Heart right ventricle (tissue), 16 donors: ENCODE data around the gene MIB1. TPM values are rescaled to one million over a fixed set of nuclear protein-coding genes. Genes with fewer than 3 reads are reported as not detected.

ENCODE experiments used
- ATAC-seq, 8 donors: fragments of 200-7000 bp; cut with Tn5 transposase; one replicate each; pipeline ENCODE4 v1.9.1; 2020; ENCODE audit warnings: mild to moderate bottlenecking in 8 of 8, moderate library complexity in 8 of 8, moderate number of reproducible peaks in 1 of 8
- DNase-seq, 2 donors: peaks; one replicate each; pipeline ENCODE4 v3.0.0-alpha.2; 2020
- H3K27ac ChIP-seq, 10 donors: fragments of 200-600 bp; sonication (generic) in 2 of 10; one replicate each; pipeline versions ENCODE4 v1.5.0 to v1.8.0; 2020 to 2022; ENCODE audit warnings: mild to moderate bottlenecking in 3 of 10
- H3K27me3 ChIP-seq, 7 donors: fragments of 200-600 bp; one replicate each; pipeline ENCODE4 v1.8.0; 2021 to 2022; ENCODE audit warnings: mild to moderate bottlenecking in 2 of 7
- H3K36me3 ChIP-seq, 9 donors: fragments of 200-600 bp; sonication (generic) in 1 of 9; one replicate each; pipeline versions ENCODE4 v1.5.0 to v1.8.0; 2020 to 2022; ENCODE audit warnings: mild to moderate bottlenecking in 2 of 9
- H3K4me1 ChIP-seq, 9 donors: fragments of 200-600 bp; sonication (generic) in 1 of 9; one replicate each; pipeline versions ENCODE4 v1.5.0 to v1.8.0; 2020 to 2022; ENCODE audit warnings: mild to moderate bottlenecking in 4 of 9
- H3K4me3 ChIP-seq, 10 donors: fragments of 200-600 bp; sonication (generic) in 2 of 10; one replicate each; pipeline versions ENCODE4 v1.5.0 to v1.8.0; 2020 to 2022; ENCODE audit warnings: mild to moderate bottlenecking in 7 of 10, moderate library complexity in 2 of 10
- H3K9me3 ChIP-seq, 11 donors: fragments of 200-600 bp in 10 of 11; sonication (generic) in 2 of 11; one replicate each; pipeline versions ENCODE4 v1.5.0 to v1.8.0; 2013 to 2022; ENCODE audit warnings: mild to moderate bottlenecking in 2 of 11, control low read depth in 1 of 11, moderate library complexity in 1 of 11
- WGBS, 2 donors: extraction: QIAGEN DNeasy Blood & Tissue Kit; methylation state at CpG; one replicate each; pipeline ENCODE4 v1.1.7; 2013; ENCODE audit warnings: inconsistent platforms in 1 of 2; 5-methylcytosine and 5-hydroxymethylcytosine counted together
- intact Hi-C, 10 donors: fragments of 100-400 bp; cut with DNase I; formaldehyde crosslinking; loops; one replicate each; pipeline versions ENCODE4 v1.11.1 to v1.14.2; 2022
- polyA plus RNA-seq, 2 donors: library from polyadenylated mRNA; stranded (reverse); fragments of 200-250 nt; gene quantifications; one replicate each; pipeline ENCODE4 v1.2.3, GENCODE V29; 2013
- total RNA-seq, 10 donors: library from RNA; stranded (reverse); fragmentation: NEBNext Ultra II Directional in 3 of 10; extraction: Animal tissue kit (Norgen Biotek cat#: 25700) in 3 of 10; gene quantifications; one replicate each; pipeline versions ENCODE4 v1.2.1 to v1.2.4, GENCODE V29; 2021 to 2023
- TF ChIP-seq, protein P1 (sequence below), 9 donors: fragments of 200-600 bp; sonication (generic) in 2 of 9; IDR thresholded peaks; one replicate each; pipeline versions ENCODE4 v1.5.0 to v1.8.0; 2021 to 2022; ENCODE audit warnings: antibody characterized with exemption in 9 of 9, mild to moderate bottlenecking in 5 of 9, moderate library complexity in 1 of 9
- donor health status: Arrhythmogenic right ventricular cardiomyopathy.
- donor health status: ischemic (EF 13 %, LVEDD 7.1; RV severe dilation, severe dysfunction).
- donor health status: healthy with polysubstance abuse.
- donor health status: DM: no; HTN: yes; CAD: no.
- donor health status: DM: no; HTN: no; CAD: no.
- donor health status: ischemic (EF 25% LVEDD 6.9; RV normal size, moderate dysfunction).
- donor health status: ischemic (EF 25% LVEDD 5.7; RV mildly dilated, moderate dysfunction).
- donor health status: healthy.
- donor health status: DM: yes; HTN: yes; CAD: no.
- donor health status: Ischemic cardiomyopathy.
- donor health status: ischemic (EF 35%, LVEDD 5.7; RV mildly dilated, moderate dysfunction).
- donor health status: nonischemic (EF 11% LVEDD 7.7; RV severe dilation, severe dysfunction).
- donor health status: DM: yes; HTN: yes; CAD: no.
- donor health status: PGD.
- donor health status: ischemic (EF 29% LVEDD 5.4; RV normal size, mild dysfunction).
- donor health status: nonischemic (EF 23%, LVEDD 6.1; RV moderate dilation, normal function).

Gene MIB1
- total and polyA plus RNA-seq, 12 donors: 3.7 to 32.2 (median 25.0) TPM

DNA sequence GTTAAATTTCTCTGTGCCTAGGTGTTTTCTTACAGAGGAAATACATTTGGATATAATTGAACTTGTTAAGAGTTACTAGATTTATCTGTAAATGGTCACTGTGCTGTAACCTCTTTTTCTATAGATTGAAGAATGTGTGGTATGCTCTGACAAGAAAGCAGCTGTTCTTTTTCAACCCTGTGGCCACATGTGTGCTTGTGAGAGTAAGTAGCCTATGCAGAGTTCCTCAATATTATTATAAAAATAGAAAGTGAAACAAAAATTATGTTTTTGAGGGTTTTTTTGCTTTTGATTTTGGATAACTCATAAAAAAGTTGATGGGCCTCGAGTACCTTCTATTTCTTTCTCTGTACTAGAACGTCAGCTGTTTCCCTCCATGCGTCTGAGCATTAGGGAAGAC, 112.4 kb downstream of the MIB1 start:
- H3K36me3 ChIP-seq: peaks cover 0 to 72% (median 14%) of the 10 kb centered on the region in 9 donors
- WGBS, 2 donors: 72 to 75% methylated on average over 3 of the region's 3 CpGs
- H3K27ac ChIP-seq: peak overlapping the region in 1 of 10 donors; percentile 48
- intact Hi-C loops: loop anchor here in 3 of 10 donors (5.0 to 10.0 kb wide), 3 partner anchors 238 to 368 kb away; partner anchors contain the start of gene SNRPD1 (in 1 of the 3)
- H3K4me3 ChIP-seq: no peak overlapping the region
- H3K4me1 ChIP-seq: peaks cover 0 to 13% (median 0%) of the 10 kb centered on the region in 9 donors
- no peaks in the 10 kb centered on the region for H3K9me3 ChIP-seq
- ATAC-seq: no peak
- H3K27me3 ChIP-seq: no peaks in the 10 kb centered on the region
- TF ChIP-seq, protein P1, sequence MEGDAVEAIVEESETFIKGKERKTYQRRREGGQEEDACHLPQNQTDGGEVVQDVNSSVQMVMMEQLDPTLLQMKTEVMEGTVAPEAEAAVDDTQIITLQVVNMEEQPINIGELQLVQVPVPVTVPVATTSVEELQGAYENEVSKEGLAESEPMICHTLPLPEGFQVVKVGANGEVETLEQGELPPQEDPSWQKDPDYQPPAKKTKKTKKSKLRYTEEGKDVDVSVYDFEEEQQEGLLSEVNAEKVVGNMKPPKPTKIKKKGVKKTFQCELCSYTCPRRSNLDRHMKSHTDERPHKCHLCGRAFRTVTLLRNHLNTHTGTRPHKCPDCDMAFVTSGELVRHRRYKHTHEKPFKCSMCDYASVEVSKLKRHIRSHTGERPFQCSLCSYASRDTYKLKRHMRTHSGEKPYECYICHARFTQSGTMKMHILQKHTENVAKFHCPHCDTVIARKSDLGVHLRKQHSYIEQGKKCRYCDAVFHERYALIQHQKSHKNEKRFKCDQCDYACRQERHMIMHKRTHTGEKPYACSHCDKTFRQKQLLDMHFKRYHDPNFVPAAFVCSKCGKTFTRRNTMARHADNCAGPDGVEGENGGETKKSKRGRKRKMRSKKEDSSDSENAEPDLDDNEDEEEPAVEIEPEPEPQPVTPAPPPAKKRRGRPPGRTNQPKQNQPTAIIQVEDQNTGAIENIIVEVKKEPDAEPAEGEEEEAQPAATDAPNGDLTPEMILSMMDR (IDR thresholded peaks at IDR 0.05): no peak
- no peak for DNase-seq

DNA sequence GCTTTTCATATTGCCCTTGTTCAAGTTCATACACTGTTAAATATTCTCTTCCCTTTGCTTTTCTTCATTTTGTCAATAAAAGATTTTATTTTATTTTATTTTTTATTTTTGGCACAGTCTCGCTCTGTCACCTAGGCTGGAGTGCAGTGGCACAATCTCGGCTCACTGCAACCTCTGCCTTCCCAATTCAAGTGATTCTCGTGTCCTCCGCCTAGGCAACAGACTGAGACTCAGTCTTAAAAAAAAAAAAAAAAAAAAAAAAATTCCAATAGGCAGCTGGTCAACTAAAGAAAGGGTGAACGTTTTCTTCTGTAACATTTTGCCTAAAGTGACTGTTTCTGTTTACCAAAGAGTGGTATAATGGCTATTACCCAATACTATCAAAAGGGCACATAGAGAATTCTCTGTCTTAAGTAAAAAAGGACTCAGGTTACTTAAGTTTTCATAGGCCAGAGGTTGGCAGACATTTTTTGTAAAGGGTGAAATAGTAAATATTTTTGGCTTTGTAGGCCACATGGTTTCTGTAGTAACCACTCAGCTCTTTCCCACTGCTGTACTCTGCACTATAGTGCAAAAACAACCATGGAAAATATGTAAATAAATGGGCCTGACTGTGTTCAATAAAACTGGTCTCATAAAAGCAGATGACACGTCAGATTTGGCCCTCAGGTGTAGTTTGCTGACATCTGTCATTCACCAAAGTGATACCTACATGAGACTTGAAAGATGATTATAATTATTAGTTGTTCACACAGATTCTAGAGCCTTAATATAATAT, 113.4 kb downstream of the MIB1 start:
- H3K27me3 ChIP-seq: no peaks in the 10 kb centered on the region
- TF ChIP-seq, protein P1 (IDR thresholded peaks at IDR 0.05): no peak
- 83 to 86% methylated on average over 6 of the region's 6 CpGs for WGBS, 2 donors
- H3K4me1 ChIP-seq: peaks cover 0 to 13% (median 0%) of the 10 kb centered on the region in 9 donors
- peaks cover 0 to 72% (median 17%) of the 10 kb centered on the region in 9 donors for H3K36me3 ChIP-seq
- H3K27ac ChIP-seq: peak overlapping the region in 1 of 10 donors; percentile 48
- intact Hi-C loops: loop anchor here in 3 of 10 donors (5.0 to 10.0 kb wide), 3 partner anchors 239 to 369 kb away; partner anchors contain the start of gene SNRPD1 (in 1 of the 3)
- no peak overlapping the region for H3K4me3 ChIP-seq
- no peaks in the 10 kb centered on the region for H3K9me3 ChIP-seq
- no peak for ATAC-seq
- DNase-seq: no peak

DNA sequence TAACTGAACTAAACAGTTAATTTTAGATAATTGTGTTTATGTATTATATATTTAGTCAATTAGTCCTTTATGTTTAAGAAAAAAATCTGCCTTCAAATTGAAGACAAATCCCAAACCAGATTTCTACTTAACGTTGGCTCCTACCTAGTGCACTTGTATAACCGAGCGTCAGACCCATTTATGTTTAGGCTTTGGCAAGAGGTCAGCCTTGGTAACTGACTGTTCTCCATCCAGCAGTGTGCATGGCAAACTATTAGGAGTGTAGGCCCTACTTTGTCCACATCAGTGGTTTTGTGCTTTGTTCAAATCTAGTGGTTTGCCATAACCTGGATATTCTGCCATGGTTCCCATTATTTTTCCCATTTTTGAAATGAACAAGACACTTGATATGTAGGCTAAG, 114.8 kb downstream of the MIB1 start:
- peak in 1 of 8 donors; percentile 59 for ATAC-seq
- no peak overlapping the region for H3K4me3 ChIP-seq
- DNase-seq: no peak
- 69 to 78% methylated on average over 3 of the region's 3 CpGs for WGBS, 2 donors
- H3K27ac ChIP-seq: no peak overlapping the region
- intact Hi-C loops: loop anchor here in 2 of 10 donors (10.0 kb wide), 2 partner anchors 241 to 371 kb away; partner anchors contain the start of gene SNRPD1 (in 1 of the 2)
- H3K9me3 ChIP-seq: no peaks in the 10 kb centered on the region
- H3K27me3 ChIP-seq: no peaks in the 10 kb centered on the region
- H3K36me3 ChIP-seq: peaks cover 0 to 75% (median 28%) of the 10 kb centered on the region in 9 donors
- TF ChIP-seq, protein P1 (IDR thresholded peaks at IDR 0.05): no peak
- peaks cover 0 to 13% (median 0%) of the 10 kb centered on the region in 9 donors for H3K4me1 ChIP-seq

DNA sequence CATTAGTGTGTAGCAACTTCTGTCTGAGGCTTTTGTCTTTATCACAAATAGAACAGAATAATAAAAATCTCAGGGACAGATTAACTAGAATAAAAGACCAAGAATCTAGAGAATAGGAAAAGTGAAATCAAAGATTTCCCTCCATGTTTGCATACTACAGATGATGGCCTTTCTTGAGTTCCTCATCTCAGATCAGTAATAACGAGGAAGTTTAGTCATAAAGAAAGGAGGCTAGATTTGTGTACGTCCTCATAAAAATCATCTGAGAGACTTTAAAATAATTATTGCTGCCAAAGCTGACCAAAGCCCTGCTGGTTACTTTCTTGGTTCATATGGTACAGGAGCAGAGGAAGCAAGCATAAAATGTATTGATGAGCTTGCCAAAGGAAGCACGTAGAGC, 117.3 kb downstream of the MIB1 start:
- Histone ChIP-seq H3K36me3 (peaks cover 0 to 94% (median 28%) of the 10 kb centered on the region in 9 donors), H3K27me3 (no peaks in the 10 kb centered on the region), H3K27ac (no peak overlapping the region), H3K4me3 (no peak overlapping the region), H3K4me1 (peaks cover 0 to 7% (median 0%) of the 10 kb centered on the region in 9 donors), H3K9me3 (no peaks in the 10 kb centered on the region)
- intact Hi-C loops: loop anchor here in 2 of 10 donors (10.0 kb wide), 2 partner anchors 243 to 373 kb away; partner anchors contain the start of gene SNRPD1 (in 1 of the 2)
- 85 to 91% methylated on average over 3 of the region's 3 CpGs for WGBS, 2 donors
- ATAC-seq (no peak), DNase-seq (no peak)
- TF ChIP-seq, protein P1 (IDR thresholded peaks at IDR 0.05): no peak
